Erythroblast (primary cell): ENCODE results near the gene TES.

Experiments
- GATA1 ChIP-seq: IDR thresholded peaks from 2 replicates; pipeline ENCODE4 v1.6.1; 2011; ENCODE audit warnings: low read depth, mild to moderate bottlenecking, control low read depth, low read length, moderate library complexity
- POLR2A ChIP-seq: IDR thresholded peaks from 2 replicates; pipeline ENCODE4 v1.6.1; 2011; ENCODE audit warnings: mild to moderate bottlenecking, low read length

DNA sequence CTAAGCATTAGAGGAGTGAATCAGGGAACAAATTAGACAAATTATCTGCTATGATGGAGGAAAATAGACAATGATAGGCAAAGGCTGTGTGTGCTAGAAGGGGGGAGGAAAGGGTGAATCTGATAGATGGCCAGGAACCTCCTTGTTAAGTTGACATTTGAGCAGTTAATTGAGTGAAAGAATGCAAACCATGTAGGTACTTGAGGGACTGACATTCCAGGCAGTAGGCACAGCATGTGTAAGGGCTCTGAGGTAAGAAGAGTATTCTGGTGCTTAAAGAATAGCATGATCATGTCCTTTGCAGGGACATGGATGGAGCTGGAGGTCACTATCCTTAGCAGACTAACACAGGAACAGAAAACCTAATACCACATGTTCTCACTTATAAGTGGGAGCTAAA, 48.6 kb upstream of the TES start:
- TF ChIP-seq POLR2A (no peak), GATA1 (no peak)
